HG02852 (cell line): Measurements from ENCODE around the gene PMPCB.
"Not testable (repeated sequence)": the region's sequence is repeated elsewhere in the genome, so short reads cannot be mapped to it uniquely, and the experiment has no call there.

Source experiments
- ATAC-seq: cut with Tn5 transposase; IDR thresholded peaks from one replicate; pipeline ENCODE4 v1.9.1; 2021; ENCODE audit warnings: mild to moderate bottlenecking, moderate library complexity; ENCODE audit not compliant: unreplicated experiment

The PMPCB gene

DNA sequence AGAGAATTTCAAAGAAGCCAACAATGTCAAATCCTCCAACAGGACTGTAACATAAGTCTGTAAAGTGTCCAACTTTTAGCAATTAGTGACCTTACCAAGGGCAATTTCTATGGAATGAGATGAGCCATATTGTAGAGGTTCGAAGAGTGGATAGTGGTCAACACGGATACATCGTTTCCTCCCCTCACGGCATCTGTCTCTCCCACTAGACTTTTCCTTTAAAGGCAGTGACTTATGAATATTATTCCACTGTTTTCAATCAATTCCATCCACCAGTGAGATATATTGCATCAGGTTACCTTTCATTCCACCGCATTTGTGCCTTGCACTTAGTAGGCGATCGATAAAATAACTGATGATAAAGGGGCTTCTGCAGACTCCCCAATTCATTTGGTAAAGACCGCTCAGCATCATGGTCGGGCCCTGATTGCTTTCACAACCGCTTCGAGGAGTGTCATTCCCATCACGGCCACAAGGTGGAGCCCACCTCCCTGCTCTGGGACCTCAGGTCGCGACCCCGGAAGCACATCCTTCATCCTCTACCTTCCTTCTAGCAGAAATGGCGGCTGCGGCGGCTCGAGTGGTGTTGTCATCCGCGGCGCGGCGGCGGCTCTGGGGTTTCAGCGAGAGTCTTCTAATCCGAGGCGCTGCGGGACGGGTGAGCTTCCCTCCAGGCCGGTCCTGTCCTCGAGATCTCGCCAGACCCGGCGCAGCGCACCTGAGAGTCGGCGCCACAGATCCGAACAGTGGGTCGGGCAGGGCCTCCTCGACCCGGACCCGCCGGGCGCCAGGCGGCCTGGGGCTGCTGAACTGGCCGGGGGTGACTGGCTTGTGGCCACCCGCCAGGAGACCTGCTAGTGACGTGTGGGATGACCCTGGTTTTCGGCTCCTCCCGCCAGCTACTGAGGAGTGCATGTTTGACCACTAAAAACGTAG lies at the start of gene PMPCB:
PMPCB (plus strand) TSS at position 535 of the 936 bp plus-strand sequence; CDS start at position 560, 25 bp downstream.
- peak; percentile 92 for ATAC-seq

DNA sequence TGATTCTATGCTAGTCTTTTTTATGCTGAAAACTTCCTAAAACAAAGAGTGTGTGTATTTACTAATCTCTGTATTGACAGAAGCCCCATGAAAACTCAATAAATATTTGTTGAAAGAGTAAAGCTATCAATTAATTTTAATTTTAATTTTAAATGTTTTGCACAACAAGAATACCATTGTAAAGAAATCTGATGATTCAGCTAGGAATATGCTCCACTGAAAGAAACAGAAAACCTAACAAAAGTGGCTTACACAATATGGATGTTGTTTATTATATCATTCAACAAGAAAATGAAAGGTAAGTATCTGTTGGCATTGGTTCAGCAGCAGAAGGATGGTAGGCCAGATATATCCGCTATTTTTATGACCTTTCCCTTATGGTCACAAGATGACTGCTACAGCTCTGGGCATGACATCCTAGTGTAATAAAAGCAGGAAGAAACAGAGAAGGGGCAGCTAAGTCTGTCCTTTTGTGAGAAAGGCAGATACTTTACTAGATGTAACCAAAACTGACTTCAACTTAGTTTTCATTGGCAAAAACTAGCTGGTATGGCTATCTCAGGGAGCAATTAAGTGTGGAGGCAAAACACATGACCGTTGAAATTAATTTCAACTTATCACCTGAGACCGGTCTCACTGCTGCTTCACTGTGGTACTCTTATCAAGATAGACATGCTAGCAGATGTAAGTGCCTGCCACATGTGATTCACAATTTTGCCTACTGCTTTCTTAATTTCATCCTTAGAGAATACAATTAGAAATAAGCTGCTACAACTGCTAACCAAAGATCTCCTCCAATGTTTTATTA lies 43.3 kb upstream of the PMPCB start:
- not testable (repeated sequence) for ATAC-seq

- not testable (repeated sequence) for ATAC-seq
Measured at GRCh38 chr7:103264054-103264453, 33.2 kb upstream of the PMPCB start.

DNA sequence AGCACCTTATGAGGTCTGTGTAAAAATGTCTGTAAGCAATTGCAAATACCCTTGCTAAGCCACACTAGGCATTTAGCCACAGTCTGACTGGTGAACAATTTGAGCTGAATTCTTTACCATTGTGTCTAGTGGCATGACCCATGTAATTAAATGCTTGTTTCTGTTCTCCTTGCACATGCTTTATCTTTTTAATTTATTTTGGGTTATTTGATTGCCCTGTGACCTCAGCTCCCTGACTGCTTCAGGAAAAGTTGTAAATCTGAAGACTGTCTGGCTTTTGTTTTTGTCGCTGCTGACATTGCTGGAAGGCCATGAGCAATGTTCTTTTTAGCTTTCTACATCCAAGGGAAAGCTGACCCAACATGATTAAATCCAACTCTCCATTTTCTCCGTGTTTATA lies 31.0 kb upstream of the PMPCB start:
- not testable (repeated sequence) for ATAC-seq

DNA sequence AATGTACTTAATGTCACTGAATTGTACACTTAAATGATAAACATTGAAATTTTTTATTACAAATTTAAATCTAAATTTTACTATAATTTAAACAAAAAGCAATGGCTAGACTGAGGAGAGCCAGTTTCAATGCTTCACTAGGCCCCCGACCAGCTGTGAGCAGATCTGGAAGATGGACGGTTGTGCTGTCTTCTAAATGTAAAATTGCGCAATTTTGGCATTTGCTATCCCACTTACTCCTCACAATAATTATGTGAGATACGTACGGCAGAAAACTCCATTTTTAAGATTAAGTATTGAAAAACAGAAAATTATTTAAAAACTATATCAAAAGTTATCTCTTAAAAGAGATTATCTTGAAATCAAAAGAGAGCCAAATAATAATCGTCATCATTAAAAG lies 23.9 kb upstream of the PMPCB start:
- ATAC-seq, result not testable (repeated sequence)

GRCh38 chr7:103274867-103275266 lies 22.4 kb upstream of the PMPCB start:
- not testable (repeated sequence) for ATAC-seq

GRCh38 chr7:103278195-103278594 lies 19.0 kb upstream of the PMPCB start:
- ATAC-seq, result not testable (repeated sequence)

DNA sequence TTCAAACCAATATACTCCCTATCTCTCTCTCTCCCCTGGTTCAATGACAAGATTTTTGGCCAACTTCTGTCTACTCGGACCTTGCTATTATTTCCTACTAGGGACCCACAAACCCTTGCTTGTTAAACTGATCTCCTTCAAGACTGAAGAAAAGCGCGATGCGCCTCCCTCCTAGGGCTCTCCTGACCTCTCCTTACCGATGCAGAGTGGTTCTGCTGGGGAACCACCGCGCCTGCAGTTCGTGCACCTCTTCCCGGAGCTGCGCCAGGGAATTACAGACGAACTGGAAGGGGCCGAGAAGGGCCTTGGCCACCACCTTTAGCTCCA lies 17.6 kb upstream of the PMPCB start:
- ATAC-seq, result peak; percentile 47

DNA sequence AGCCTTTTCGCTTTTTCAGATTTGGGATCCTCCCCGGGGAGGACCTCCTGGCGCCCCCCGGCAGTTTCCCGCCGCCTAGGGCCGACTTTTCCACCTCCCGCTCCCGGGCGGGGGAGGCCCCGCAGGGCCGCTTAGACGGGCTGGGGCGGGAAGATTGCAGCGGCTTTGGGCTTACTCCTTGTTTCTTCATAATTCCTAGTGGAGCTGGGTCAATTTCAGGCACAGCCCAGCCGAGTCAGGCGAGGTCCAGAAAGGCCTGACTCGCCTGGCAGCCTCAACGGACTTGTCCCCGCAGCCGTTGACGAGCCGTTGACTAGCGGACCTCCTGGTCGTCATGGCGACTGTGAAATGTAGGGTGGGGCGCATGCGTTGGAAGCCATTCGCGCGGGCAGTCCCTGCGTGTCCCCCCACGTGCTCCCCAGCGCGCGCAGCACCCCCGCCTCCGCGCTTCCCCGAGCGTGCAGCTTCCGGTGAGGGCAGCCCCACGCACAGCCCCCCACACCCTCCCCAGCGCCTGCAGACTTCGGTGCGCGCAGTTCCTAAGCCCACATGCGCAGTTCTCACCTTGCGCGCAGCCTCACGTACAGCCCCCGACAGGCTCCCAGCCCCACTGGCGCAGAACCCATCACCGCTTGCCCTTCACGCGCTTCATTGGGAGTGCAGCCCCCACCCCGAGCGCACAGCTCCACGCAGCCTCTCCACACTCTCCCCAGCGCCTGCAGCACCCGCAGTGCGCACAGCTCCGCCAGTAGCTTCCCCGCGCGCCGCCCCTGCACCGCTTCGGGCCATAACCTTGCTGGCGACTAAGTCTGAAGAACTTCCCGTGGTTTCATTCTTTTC lies 17.1 kb upstream of the PMPCB start:
- ATAC-seq, result peak; percentile 94

GRCh38 chr7:103280803-103281155 lies 16.5 kb upstream of the PMPCB start:
- ATAC-seq, result peak; percentile 5

DNA sequence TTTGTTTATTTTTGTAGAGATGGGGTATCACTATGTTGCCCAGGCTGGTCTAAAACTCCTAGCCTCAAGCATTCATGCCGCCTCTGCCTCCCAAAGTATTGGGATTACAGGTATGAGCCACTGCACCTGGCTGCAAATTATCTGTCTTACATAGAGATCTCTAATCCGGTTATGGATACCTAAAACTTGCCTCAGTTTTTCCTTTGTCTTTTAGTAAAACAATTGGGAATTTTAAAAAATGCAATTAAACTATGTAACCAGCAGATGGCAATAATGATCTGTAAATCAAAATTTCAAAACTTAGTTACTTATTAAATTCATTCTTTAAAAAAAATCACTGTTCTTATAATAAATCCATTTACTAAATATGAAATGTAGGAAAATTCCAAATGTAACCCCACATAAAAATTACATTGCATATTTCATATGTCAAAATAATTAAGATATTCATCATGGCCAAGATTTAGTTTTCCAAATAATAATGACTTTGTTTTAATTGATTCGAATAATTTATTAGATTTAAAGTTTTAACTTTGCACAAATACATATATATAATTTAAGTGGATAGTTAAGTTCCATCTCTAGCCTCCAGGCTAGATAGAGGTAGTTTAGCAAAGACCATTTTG lies 14.3 kb upstream of the PMPCB start:
- not testable (repeated sequence) for ATAC-seq

GRCh38 chr7:103292122-103292521 lies 5.1 kb upstream of the PMPCB start:
- no peak for ATAC-seq

DNA sequence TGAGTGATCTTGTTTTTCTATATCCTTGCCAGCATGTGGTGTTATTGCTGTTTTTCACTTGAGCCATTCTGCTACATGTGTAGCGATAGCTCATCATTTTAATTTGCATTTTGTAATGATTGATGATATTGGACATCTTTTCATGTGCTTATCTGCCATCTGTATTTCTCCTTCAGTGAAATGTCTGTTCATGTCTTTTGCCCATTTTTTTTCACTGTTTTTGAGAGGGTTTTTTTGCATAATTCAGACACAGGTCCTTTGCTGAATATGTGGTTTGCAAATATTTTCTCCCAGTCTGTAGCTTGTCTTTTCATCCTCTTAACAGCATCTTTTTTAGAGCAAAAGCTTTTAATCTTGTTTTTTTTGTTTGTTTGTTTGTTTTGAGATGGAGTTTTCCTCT lies 3.7 kb upstream of the PMPCB start:
- ATAC-seq, result no peak

DNA sequence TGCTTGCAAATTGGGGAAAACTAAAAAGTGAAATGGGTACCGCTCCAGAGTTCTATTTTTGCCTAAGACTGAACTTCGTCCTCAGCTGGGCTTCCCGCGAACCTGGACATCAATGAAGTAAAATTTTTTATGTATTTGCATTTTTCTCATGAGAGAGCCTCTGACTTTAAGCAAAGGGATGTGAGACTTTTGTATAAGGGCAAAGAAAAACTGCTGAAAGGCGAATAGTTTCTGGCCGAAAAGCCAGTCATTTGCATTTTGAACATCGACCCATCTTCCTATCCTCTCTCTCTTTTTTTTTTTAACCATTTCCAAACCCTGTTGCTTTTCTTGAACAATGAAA lies 573 bp downstream of the PMPCB start:
- peak; percentile 25 for ATAC-seq

- ATAC-seq, result no peak
Measured at GRCh38 chr7:103299660-103300059, 2.4 kb downstream of the PMPCB start.

- ATAC-seq, result no peak
Measured at GRCh38 chr7:103301441-103301840, 4.2 kb downstream of the PMPCB start.

- no peak for ATAC-seq
Measured at GRCh38 chr7:103307503-103308231, 10.4 kb downstream of the PMPCB start.

GRCh38 chr7:103314852-103315251 lies 17.6 kb downstream of the PMPCB start:
- no peak for ATAC-seq

- no peak for ATAC-seq
Measured at GRCh38 chr7:103316380-103316941, 19.2 kb downstream of the PMPCB start.

GRCh38 chr7:103317009-103317408 lies 19.8 kb downstream of the PMPCB start:
- no peak for ATAC-seq
